GM18505 (cell line): ENCODE data around the gene IDI2.

Source experiments
- ATAC-seq: cut with Tn5 transposase; IDR thresholded peaks from one replicate; pipeline ENCODE4 v1.9.1; 2021; ENCODE audit not compliant: unreplicated experiment
- POLR2A ChIP-seq: IDR thresholded peaks from 4 replicates; pipeline ENCODE4 v1.6.1; 2011; ENCODE audit warnings: borderline replicate concordance; ENCODE audit not compliant: insufficient read depth, insufficient read length; ENCODE audit errors: extremely low read depth

Gene IDI2

GRCh38 chr10:972763-973162, 52.9 kb downstream of the IDI2 start:
- no peak for ATAC-seq
- TF ChIP-seq POLR2A = no peak

GRCh38 chr10:971613-972012, 54.0 kb downstream of the IDI2 start:
- no peak for ATAC-seq

GRCh38 chr10:971150-971542, 54.5 kb downstream of the IDI2 start:
- ATAC-seq = no peak
- no peak for TF ChIP-seq POLR2A

More at GRCh38 chr10:971613-972012, 54.0 kb downstream of the IDI2 start:
- no peak for TF ChIP-seq POLR2A

- ATAC-seq = no peak
- TF ChIP-seq POLR2A = no peak
Observed at GRCh38 chr10:970311-971149, 55.1 kb downstream of the IDI2 start.

- no peak for ATAC-seq
- no peak for TF ChIP-seq POLR2A
Observed at GRCh38 chr10:969473-970150, 56.0 kb downstream of the IDI2 start.
